Measurements from ENCODE around the gene DOK3. TPM values are rescaled to one million over a fixed set of nuclear protein-coding genes. Genes with fewer than 3 reads are reported as not detected.

Gene DOK3
- total RNA-seq, 6 donors from 2014 or later: 17.4 to 113 (median 75.9) TPM

DNA sequence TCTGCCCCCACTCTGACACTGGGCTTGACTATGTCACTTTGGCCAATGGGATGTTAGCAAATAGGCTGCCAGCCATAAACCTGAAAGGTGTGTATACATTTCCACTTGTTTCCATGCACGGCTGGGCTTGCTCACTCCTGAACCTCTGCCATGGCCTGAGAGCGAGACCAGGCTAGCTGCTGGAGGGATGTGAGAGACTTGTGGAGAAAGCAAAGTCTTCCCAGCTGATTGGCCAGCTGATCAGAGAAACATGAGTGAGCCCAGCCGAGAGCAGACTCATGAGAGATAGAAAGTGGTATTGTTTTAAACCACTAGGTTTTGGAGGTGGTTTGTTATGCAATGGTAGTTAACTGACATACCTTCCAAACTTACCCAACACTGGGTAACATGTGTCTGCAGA, 30.8 kb upstream of the DOK3 start:
- H3K27me3 ChIP-seq: no peaks in the 10 kb centered on the region
- H3K9me3 ChIP-seq: no peaks in the 10 kb centered on the region
- WGBS, 2 donors: 66 to 92% methylated on average over 3 of the region's 3 CpGs
- DNase-seq (no peak), ATAC-seq (ENCODE audit: low FRiP score in 2 of 2) (no peak)
- H3K27ac ChIP-seq: no peak overlapping the region
- H3K4me3 ChIP-seq: no peak overlapping the region
- peaks cover 16 to 29% (median 23%) of the 10 kb centered on the region in 4 donors for H3K4me1 ChIP-seq
- TF ChIP-seq EP300 (IDR thresholded peaks at IDR 0.05) (no peak), CTCF (IDR thresholded peaks at IDR 0.05) (no peak), POLR2A (IDR thresholded peaks at IDR 0.05) (no peak), POLR2AphosphoS5 (IDR thresholded peaks at IDR 0.05) (no peak)
- peaks cover 0 to 39% (median 23%) of the 10 kb centered on the region in 4 donors for H3K36me3 ChIP-seq

DNA sequence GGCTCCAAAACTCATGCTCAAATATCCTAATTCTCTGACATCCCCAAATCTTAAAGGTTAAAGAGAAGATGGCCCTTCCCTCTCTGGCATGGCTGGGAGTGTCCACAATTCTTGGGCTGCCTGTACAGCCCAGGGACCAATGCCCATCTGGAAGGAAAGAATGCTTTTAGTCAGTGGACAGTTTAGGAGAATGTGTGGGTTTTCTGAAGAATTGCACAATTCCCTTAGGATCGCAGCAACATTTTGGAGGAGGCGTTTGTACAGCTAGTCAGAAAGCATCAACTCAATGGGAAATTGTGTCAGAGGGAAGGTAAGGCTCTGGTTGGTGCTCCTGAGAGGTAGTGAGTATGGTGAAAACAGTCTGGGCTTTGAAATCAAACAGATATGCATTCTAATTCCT, 29.8 kb upstream of the DOK3 start:
- Histone ChIP-seq H3K27ac (no peak overlapping the region), H3K4me3 (no peak overlapping the region), H3K36me3 (peaks cover 0 to 49% (median 27%) of the 10 kb centered on the region in 4 donors), H3K27me3 (no peaks in the 10 kb centered on the region), H3K4me1 (peaks cover 11 to 29% (median 15%) of the 10 kb centered on the region in 4 donors), H3K9me3 (no peaks in the 10 kb centered on the region)
- 67 to 88% methylated on average over 2 of the region's 2 CpGs for WGBS, 2 donors
- ATAC-seq (ENCODE audit: low FRiP score in 2 of 2): peak in 1 of 2 donors; percentile 54
- TF ChIP-seq EP300 (IDR thresholded peaks at IDR 0.05) (no peak), POLR2A (IDR thresholded peaks at IDR 0.05) (no peak), POLR2AphosphoS5 (IDR thresholded peaks at IDR 0.05) (no peak), CTCF (IDR thresholded peaks at IDR 0.05) (no peak)
- no peak for DNase-seq

DNA sequence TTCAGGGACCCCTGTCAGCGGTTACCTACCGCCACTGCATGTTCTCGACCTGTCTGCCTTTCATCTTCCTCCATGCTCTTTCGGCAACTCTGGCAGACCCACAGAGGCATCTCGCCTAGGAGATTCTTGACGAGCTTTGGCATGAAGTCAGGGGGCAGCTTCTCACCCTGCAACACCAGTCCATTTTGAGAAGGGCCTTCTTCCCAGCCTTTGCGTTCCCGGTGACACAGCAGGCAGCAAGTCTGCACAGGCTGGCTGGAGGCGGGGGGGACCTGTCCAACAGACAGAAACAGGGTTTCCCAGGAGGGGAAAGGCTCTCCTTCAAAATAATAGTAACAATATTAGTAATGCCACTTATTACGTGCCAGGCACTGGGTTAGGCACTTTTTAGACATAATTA, 29.2 kb upstream of the DOK3 start:
- no peak overlapping the region for H3K27ac ChIP-seq
- peaks cover 0 to 55% (median 28%) of the 10 kb centered on the region in 4 donors for H3K36me3 ChIP-seq
- DNase-seq (no peak), ATAC-seq (ENCODE audit: low FRiP score in 2 of 2) (no peak)
- H3K27me3 ChIP-seq: no peaks in the 10 kb centered on the region
- H3K4me1 ChIP-seq: peaks cover 9 to 27% (median 12%) of the 10 kb centered on the region in 4 donors
- 87 to 94% methylated on average over 10 of the region's 10 CpGs for WGBS, 2 donors
- no peak overlapping the region for H3K4me3 ChIP-seq
- no peaks in the 10 kb centered on the region for H3K9me3 ChIP-seq
- no peak for TF ChIP-seq EP300 (IDR thresholded peaks at IDR 0.05)
- TF ChIP-seq POLR2AphosphoS5 (IDR thresholded peaks at IDR 0.05): no peak
- TF ChIP-seq CTCF (IDR thresholded peaks at IDR 0.05): no peak
- TF ChIP-seq POLR2A (IDR thresholded peaks at IDR 0.05): no peak

DNA sequence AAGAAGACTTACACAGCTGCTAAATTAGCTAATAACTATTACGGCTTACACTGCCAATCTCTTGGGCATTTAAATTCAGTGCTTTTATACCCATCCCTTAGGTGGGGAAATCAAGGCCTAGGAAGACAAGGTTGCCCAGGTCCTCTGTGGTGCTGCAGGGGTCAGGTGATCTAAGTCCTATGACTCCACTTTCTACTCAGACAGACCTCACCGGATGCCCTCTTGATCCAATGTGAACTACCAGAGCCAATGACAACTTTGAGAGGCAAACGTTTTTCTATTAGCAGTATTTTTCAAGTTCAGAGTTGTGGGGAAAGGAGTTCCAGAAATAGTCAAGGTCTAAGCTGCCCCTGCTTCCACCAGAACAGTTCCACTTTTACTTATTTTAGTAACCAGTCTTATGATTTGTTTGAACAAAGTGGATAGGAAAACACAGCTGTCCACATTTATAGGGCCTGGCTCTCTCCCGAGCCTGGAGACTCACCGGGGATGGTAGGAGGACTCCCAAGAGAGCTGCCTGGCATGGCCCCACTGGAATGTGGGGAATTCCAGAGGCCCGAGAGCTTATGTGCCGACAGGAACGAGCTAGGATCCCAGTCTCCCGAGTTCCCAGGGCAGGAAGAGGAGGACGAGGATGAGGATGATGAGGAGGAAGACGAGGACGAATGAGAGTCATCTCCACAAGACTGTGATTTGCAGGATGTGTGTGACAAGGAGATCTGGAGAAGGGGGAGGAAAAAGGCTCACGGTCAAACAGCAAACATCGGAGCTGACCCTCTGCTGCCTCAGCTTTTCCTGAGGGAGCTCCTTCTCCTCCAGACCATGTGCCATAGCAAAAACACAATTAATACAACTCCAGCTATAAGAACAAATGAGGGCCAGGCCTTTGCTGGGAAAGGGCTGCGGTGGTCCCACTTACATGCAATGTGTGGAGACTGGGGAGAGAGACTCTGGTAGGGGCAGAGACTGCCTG, 28.0 kb upstream of the DOK3 start:
- Histone ChIP-seq H3K9me3 (no peaks in the 10 kb centered on the region), H3K4me1 (peaks cover 9 to 26% (median 12%) of the 10 kb centered on the region in 4 donors), H3K36me3 (peaks cover 0 to 62% (median 32%) of the 10 kb centered on the region in 4 donors), H3K27ac (peak overlapping the region; percentile 3 to 38 (median 19)), H3K4me3 (no peak overlapping the region), H3K27me3 (no peaks in the 10 kb centered on the region)
- 52 to 53% methylated on average over 15 of the region's 15 CpGs for WGBS, 2 donors
- no peak for TF ChIP-seq POLR2AphosphoS5 (IDR thresholded peaks at IDR 0.05)
- no peak for TF ChIP-seq CTCF (IDR thresholded peaks at IDR 0.05)
- TF ChIP-seq POLR2A (IDR thresholded peaks at IDR 0.05): no peak
- TF ChIP-seq EP300 (IDR thresholded peaks at IDR 0.05): no peak
- DNase-seq: peak in 1 of 2 donors; percentile 39
- peak in 1 of 2 donors; percentile 50 for ATAC-seq (ENCODE audit: low FRiP score in 2 of 2)

All from upper lobe of left lung (tissue), 6 donors.